Retinal pigment epithelial cell (primary cell): ENCODE results near the gene ATP9A.

Source experiments
- DNase-seq: peaks from one replicate; pipeline ENCODE4 v3.0.0-alpha.2; 2010; ENCODE audit warnings: low read depth
- H3K4me3 ChIP-seq: 2 replicates; pipeline ENCODE4 v1.5.1; 2011; ENCODE audit warnings: mild to moderate bottlenecking, low read length, control low read depth, moderate library complexity
- CTCF ChIP-seq: conservative IDR thresholded peaks from 2 replicates; pipeline ENCODE4 v1.5.1; 2011; ENCODE audit warnings: low read depth, low read length, control low read depth, inconsistent platforms

The ATP9A gene

GRCh38 chr20:51563486-51564332 lies 204.5 kb downstream of the ATP9A start:
- TF ChIP-seq CTCF = peak; percentile 11
- DNase-seq = peak; percentile 63
- H3K4me3 ChIP-seq = no peak overlapping the region

- DNase-seq = no peak
- TF ChIP-seq CTCF = no peak
- peak overlapping the region; percentile 59 for H3K4me3 ChIP-seq
Observed at GRCh38 chr20:51563174-51563485, 205.1 kb downstream of the ATP9A start.

GRCh38 chr20:51562332-51563173 lies 205.6 kb downstream of the ATP9A start:
- H3K4me3 ChIP-seq = peak overlapping the region; percentile 59
- DNase-seq = peak; percentile 88

GRCh38 chr20:51562027-51562331 lies 206.2 kb downstream of the ATP9A start:
- no peak for DNase-seq
- H3K4me3 ChIP-seq = peak overlapping the region; percentile 59
- TF ChIP-seq CTCF = no peak

More at GRCh38 chr20:51562332-51563173, 205.6 kb downstream of the ATP9A start:
- peak; percentile 20 for TF ChIP-seq CTCF

- TF ChIP-seq CTCF = no peak
- no peak for DNase-seq
- H3K4me3 ChIP-seq = no peak overlapping the region
Observed at GRCh38 chr20:51560550-51561307, 207.5 kb downstream of the ATP9A start.

GRCh38 chr20:51560042-51560441 lies 208.1 kb downstream of the ATP9A start:
- no peak overlapping the region for H3K4me3 ChIP-seq
- no peak for DNase-seq
- TF ChIP-seq CTCF = no peak
